ENCODE data around the gene RFFL.

- TF ChIP-seq NFE2L2 (IDR thresholded peaks at IDR 0.05; ENCODE audit: low read depth, low read length) (no peak), CTCF (conservative IDR thresholded peaks at IDR 0.05; ENCODE audit: low read depth, low read length) (no peak), CEBPB (IDR thresholded peaks at IDR 0.05; ENCODE audit: low read depth, low read length) (no peak), POLR2A (IDR thresholded peaks at IDR 0.05; ENCODE audit: low read depth, low read length) (no peak)
Observed at GRCh38 chr17:35074711-35075707, 11.5 kb upstream of the RFFL start.
